ENCODE data around the gene AADAT.

GRCh38 chr4:170122252-170122651 lies 32.5 kb upstream of the AADAT start:
- no peak for TF ChIP-seq CTCF (IDR thresholded peaks at IDR 0.05; ENCODE audit: low read depth, low read length, missing input control)
- TF ChIP-seq RXRA (IDR thresholded peaks at IDR 0.05), result no peak
- TF ChIP-seq REST (IDR thresholded peaks at IDR 0.05), result no peak
- TF ChIP-seq EGR1 (IDR thresholded peaks at IDR 0.05; ENCODE audit: low read depth in 2 of 2), result no peak
- no peak for TF ChIP-seq ATF3 (IDR thresholded peaks at IDR 0.05)
- no peak for TF ChIP-seq JUND (IDR thresholded peaks at IDR 0.05)
- TF ChIP-seq RAD21 (IDR thresholded peaks at IDR 0.05), result no peak
- no peak for TF ChIP-seq HNF4A (conservative IDR thresholded peaks at IDR 0.05)
- no peak for TF ChIP-seq TAF1 (conservative IDR thresholded peaks at IDR 0.05)
- TF ChIP-seq SP1 (IDR thresholded peaks at IDR 0.05), result no peak
- no peak for TF ChIP-seq YY1 (IDR thresholded peaks at IDR 0.05)
- TF ChIP-seq MAX (IDR thresholded peaks at IDR 0.05), result no peak

All from liver (tissue), 3 donors.